Testis (tissue), 3 donors: ENCODE results near the gene TMEM156. TPM values are rescaled to one million over a fixed set of nuclear protein-coding genes. Genes with fewer than 3 reads are reported as not detected.

Source experiments
- DNase-seq: peaks from one replicate; pipeline ENCODE4 v3.0.0-alpha.2; 2019
- H3K27ac ChIP-seq, 2 donors: fragments of 200-600 bp; sonication (generic); one replicate each; pipeline ENCODE4 v1.5.1; 2019
- H3K27me3 ChIP-seq: fragments of 200-600 bp; sonication (generic); one replicate; pipeline ENCODE4 v1.5.1; 2019
- H3K36me3 ChIP-seq: fragments of 200-600 bp; sonication (generic); one replicate; pipeline ENCODE4 v1.5.1; 2017; ENCODE audit warnings: low read depth; ENCODE audit errors: missing control alignments
- H3K4me1 ChIP-seq: fragments of 200-600 bp; sonication (generic); one replicate; pipeline ENCODE4 v1.5.1; 2019
- H3K4me3 ChIP-seq, 2 donors: fragments of 200-600 bp; sonication (generic); one replicate each; pipeline ENCODE4 v1.5.1; 2017 to 2019
- H3K9me3 ChIP-seq: fragments of 200-600 bp; sonication (generic); one replicate; pipeline ENCODE4 v1.5.1; 2017
- POLR2A ChIP-seq: fragments of 450-650 bp; IDR thresholded peaks from one replicate; pipeline ENCODE4 v1.6.1; 2017; ENCODE audit warnings: antibody characterized with exemption, mild to moderate bottlenecking, moderate library complexity
- WGBS, 2 donors: methylation state at CpG; one replicate each; pipeline ENCODE4 v1.1.5; 2018; 5-methylcytosine and 5-hydroxymethylcytosine counted together
- intact Hi-C: fragments of 100-400 bp; cut with DNase I; formaldehyde crosslinking; loops from one replicate; pipeline ENCODE4 v1.15.1; 2023; ENCODE audit warnings: low total_unique reads
- polyA plus RNA-seq: library from polyadenylated mRNA; stranded (reverse); fragments of 350-450 nt; fragmentation: Illumina TruSeq; extraction: RNeasy Lipid Tissue Mini Kit (QIAGEN cat#74804); gene quantifications from one replicate; pipeline ENCODE4 v1.2.3, GENCODE V29; 2014; ENCODE audit warnings: low read depth, low replicate concordance; ENCODE audit not compliant: insufficient read depth
- total RNA-seq, 2 donors: library from RNA; depleted of rRNA; stranded (reverse); fragments of >200 nt; gene quantifications; one replicate each; pipeline ENCODE4 v1.2.3, GENCODE V29; 2016
- TF ChIP-seq, protein P1 (sequence below), 3 experiments: fragments of 450-650 bp in 2 of 3; fragments of 200-600 bp in 1 of 3; sonication (generic) in 1 of 3; IDR thresholded peaks; one replicate each; pipeline ENCODE4 v1.5.1; 2016 to 2019; ENCODE audit warnings: antibody characterized with exemption in 3 of 3, mild to moderate bottlenecking in 2 of 3, moderate library complexity in 1 of 3

TMEM156 gene
- total and polyA plus RNA-seq, 3 donors from 2014 or later = 0.86 TPM; not detected in 2

DNA sequence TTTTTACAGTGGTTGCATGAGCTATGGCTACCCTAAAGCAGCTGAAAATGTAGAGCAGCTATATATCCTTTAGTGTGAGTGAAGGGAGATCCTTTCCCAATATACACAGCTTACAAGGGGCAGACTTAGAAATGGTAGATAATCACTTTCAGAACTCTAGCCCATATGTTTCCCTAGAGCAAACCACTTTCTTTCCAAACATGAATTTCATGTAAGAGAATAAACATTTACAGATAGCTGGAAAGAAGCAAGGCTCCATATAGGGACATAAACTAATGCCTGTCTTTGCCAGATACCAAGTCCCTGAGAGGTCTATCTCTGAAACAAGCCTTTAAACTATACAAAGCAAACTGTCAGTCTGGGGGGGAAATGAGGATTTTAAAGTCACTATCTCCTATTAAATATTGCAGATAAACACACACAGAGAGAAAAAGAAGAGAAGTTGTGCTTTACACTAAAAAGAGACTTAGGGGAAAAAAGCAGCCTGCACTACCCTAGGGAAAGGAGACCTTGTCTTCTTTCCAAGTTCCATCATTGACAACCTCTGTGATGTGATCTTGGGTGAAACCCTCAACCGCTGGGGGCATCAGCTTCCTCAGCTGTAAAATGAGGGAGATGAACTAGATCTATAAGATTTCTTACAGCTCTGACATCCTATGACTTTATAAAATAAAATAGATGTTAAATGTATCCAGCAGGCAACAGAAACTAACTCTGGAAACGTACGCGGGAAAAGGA, 73.6 kb downstream of the TMEM156 start:
- Histone ChIP-seq H3K27ac (no peak overlapping the region), H3K4me3 (no peak overlapping the region), H3K36me3 (no peaks in the 10 kb centered on the region), H3K4me1 (no peaks in the 10 kb centered on the region), H3K9me3 (no peaks in the 10 kb centered on the region), H3K27me3 (no peaks in the 10 kb centered on the region)
- no peak for DNase-seq
- TF ChIP-seq, protein P1, sequence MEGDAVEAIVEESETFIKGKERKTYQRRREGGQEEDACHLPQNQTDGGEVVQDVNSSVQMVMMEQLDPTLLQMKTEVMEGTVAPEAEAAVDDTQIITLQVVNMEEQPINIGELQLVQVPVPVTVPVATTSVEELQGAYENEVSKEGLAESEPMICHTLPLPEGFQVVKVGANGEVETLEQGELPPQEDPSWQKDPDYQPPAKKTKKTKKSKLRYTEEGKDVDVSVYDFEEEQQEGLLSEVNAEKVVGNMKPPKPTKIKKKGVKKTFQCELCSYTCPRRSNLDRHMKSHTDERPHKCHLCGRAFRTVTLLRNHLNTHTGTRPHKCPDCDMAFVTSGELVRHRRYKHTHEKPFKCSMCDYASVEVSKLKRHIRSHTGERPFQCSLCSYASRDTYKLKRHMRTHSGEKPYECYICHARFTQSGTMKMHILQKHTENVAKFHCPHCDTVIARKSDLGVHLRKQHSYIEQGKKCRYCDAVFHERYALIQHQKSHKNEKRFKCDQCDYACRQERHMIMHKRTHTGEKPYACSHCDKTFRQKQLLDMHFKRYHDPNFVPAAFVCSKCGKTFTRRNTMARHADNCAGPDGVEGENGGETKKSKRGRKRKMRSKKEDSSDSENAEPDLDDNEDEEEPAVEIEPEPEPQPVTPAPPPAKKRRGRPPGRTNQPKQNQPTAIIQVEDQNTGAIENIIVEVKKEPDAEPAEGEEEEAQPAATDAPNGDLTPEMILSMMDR (IDR thresholded peaks at IDR 0.05) = no peak
- no peak for TF ChIP-seq POLR2A
- intact Hi-C loops = no loop called here
- WGBS, 2 donors = 87 to 89% methylated on average over 4 of the region's 4 CpGs

- 91 to 92% methylated on average over 3 of the region's 3 CpGs for WGBS, 2 donors
- Histone ChIP-seq H3K4me3 (no peak overlapping the region), H3K4me1 (no peaks in the 10 kb centered on the region), H3K36me3 (no peaks in the 10 kb centered on the region), H3K27me3 (no peaks in the 10 kb centered on the region), H3K9me3 (no peaks in the 10 kb centered on the region), H3K27ac (no peak overlapping the region)
- intact Hi-C loops = no loop called here
- DNase-seq = no peak
- TF ChIP-seq, protein P1 (IDR thresholded peaks at IDR 0.05) = no peak
- TF ChIP-seq POLR2A = no peak
These were observed 74.3 kb downstream of the TMEM156 start for GRCh38 chr4:38957893-38958292.

DNA sequence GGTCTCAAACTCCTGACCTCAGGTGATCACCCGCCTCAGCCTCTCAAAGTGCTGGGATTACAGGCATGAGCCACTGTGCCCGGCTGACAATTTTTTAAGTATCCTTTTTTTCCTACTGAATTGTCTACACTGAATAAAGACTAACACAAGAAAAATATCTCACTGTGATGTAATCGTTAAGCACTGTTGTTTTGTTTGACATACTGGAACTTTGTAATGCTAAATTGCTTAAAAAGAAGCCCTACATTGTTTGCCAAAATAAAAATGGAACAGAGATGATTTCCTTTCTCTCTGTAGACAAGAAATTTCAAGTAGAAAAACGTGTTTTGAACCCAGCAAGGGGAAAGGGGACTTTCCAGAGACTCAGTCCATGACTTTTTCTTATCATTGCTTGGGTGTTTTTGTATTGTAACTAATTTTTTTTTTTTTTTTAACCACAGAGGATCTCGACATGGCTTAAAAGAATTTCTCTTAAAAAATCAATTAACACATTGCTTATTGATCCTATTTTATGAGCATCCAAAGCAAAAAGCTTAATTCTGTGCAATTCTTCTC, 74.9 kb downstream of the TMEM156 start:
- Histone ChIP-seq H3K4me1 (no peaks in the 10 kb centered on the region), H3K4me3 (no peak overlapping the region), H3K9me3 (no peaks in the 10 kb centered on the region), H3K36me3 (no peaks in the 10 kb centered on the region), H3K27me3 (no peaks in the 10 kb centered on the region), H3K27ac (no peak overlapping the region)
- DNase-seq = no peak
- no peak for TF ChIP-seq POLR2A
- TF ChIP-seq, protein P1 (IDR thresholded peaks at IDR 0.05) = no peak
- intact Hi-C loops = no loop called here
- WGBS, 2 donors = 62 to 63% methylated on average over 5 of the region's 5 CpGs

GRCh38 chr4:38955957-38956356, 76.3 kb downstream of the TMEM156 start:
- H3K27me3 ChIP-seq = no peaks in the 10 kb centered on the region
- H3K36me3 ChIP-seq = no peaks in the 10 kb centered on the region
- WGBS, 2 donors = 90 to 91% methylated on average over 4 of the region's 4 CpGs
- intact Hi-C loops = no loop called here
- DNase-seq = no peak
- no peak for TF ChIP-seq POLR2A
- TF ChIP-seq, protein P1 (IDR thresholded peaks at IDR 0.05) = no peak
- no peaks in the 10 kb centered on the region for H3K9me3 ChIP-seq
- no peak overlapping the region for H3K4me3 ChIP-seq
- H3K4me1 ChIP-seq = no peaks in the 10 kb centered on the region
- no peak overlapping the region for H3K27ac ChIP-seq

DNA sequence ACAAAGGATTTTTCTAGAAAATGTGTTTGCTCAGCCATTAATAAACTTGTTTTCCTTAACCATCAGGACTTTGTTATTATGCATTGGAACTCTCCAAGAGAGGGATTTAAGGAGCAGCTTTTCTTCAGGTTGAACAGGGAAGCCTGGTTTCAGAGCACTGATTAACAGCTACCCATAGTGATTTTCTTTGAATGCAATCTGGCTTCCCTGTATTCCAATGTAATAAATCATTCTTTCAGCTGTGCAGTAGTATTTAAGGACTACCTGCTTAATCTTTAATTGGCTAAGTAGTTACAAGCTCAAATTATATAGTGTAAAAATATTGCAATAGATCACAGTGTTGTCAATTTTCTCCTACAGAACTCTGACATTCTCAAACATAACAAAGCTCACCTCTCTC, 77.5 kb downstream of the TMEM156 start:
- H3K36me3 ChIP-seq = no peaks in the 10 kb centered on the region
- intact Hi-C loops = no loop called here
- no peaks in the 10 kb centered on the region for H3K9me3 ChIP-seq
- H3K27ac ChIP-seq = no peak overlapping the region
- H3K4me1 ChIP-seq = no peaks in the 10 kb centered on the region
- DNase-seq = no peak
- TF ChIP-seq, protein P1 (IDR thresholded peaks at IDR 0.05) = no peak
- no peak for TF ChIP-seq POLR2A
- no peaks in the 10 kb centered on the region for H3K27me3 ChIP-seq
- no peak overlapping the region for H3K4me3 ChIP-seq
